Panc1 (cell line): ENCODE measurements around the gene ARHGEF3. TPM values are rescaled to one million over a fixed set of nuclear protein-coding genes. Genes with fewer than 3 reads are reported as not detected.

Experiments
- ATAC-seq: fragments of 200-7000 bp; cut with Tn5 transposase; 2 replicates; pipeline ENCODE4 v1.9.1; 2020; ENCODE audit warnings: mild to moderate bottlenecking, moderate library complexity
- BruUV-seq: library from RNA; stranded (reverse); fragments of 400-500 nt; replicated peaks from 2 replicates; lab custom pipeline; 2021; lab: Mats Ljungman, UMichigan
- CTCF ChIA-PET: fragments of 300-600 bp; sonication (Branson Sonifier 250); formaldehyde crosslinking; loops from one replicate; lab custom pipeline; 2022; ENCODE audit warnings: antibody characterized with exemption; lab: Charles Lee
- POLR2A ChIA-PET: fragments of 300-600 bp; sonication (Branson Sonifier 250); formaldehyde crosslinking; loops from one replicate; lab custom pipeline; 2022; ENCODE audit warnings: antibody characterized with exemption; lab: Charles Lee
- DNase-seq: peaks from one replicate; pipeline ENCODE4 v3.0.0-alpha.2; 2010; ENCODE audit warnings: low read depth, low spot score
- H3K27ac ChIP-seq: 2 replicates; pipeline ENCODE4 v1.5.1; 2011; ENCODE audit warnings: mild to moderate bottlenecking, low read length, inconsistent platforms
- H3K27me3 ChIP-seq: fragments of 200-500 bp; sonication (Bioruptor generic); 2 replicates; pipeline ENCODE4 v1.6.0; 2014; ENCODE audit warnings: low read length, inconsistent platforms; ENCODE audit not compliant: control insufficient read depth, insufficient read depth
- H3K36me3 ChIP-seq: fragments of 200-500 bp; sonication (Bioruptor generic); 2 replicates; pipeline ENCODE4 v1.5.1; 2014; ENCODE audit warnings: inconsistent platforms, mild to moderate bottlenecking, low read length, moderate library complexity; ENCODE audit not compliant: control insufficient read depth, insufficient read depth
- H3K4me1 ChIP-seq: 2 replicates; pipeline ENCODE4 v1.5.1; 2011; ENCODE audit warnings: inconsistent platforms, mild to moderate bottlenecking, low read length, moderate library complexity; ENCODE audit not compliant: control insufficient read depth, insufficient read depth
- H3K4me3 ChIP-seq, 2 experiments: 2 replicates each; pipeline ENCODE4 v1.5.1; 2011 to 2012; ENCODE audit warnings: low read depth in 2 of 2, low read length in 2 of 2, mild to moderate bottlenecking in 2 of 2, inconsistent platforms in 1 of 2, moderate library complexity in 1 of 2
- H3K9me3 ChIP-seq: fragments of 200-500 bp; sonication (Bioruptor generic); 2 replicates; pipeline ENCODE4 v1.5.1; 2014; ENCODE audit warnings: low read depth, mild to moderate bottlenecking, inconsistent platforms, low read length, moderate library complexity; ENCODE audit not compliant: control insufficient read depth, insufficient read depth
- POLR2AphosphoS5 ChIP-seq: IDR thresholded peaks from 2 replicates; pipeline ENCODE4 v1.6.1; 2012; ENCODE audit warnings: mild to moderate bottlenecking, low read depth, low read length, moderate library complexity
- SIN3A ChIP-seq: IDR thresholded peaks from 2 replicates; pipeline ENCODE4 v1.6.1; 2012; ENCODE audit warnings: low read depth, mild to moderate bottlenecking, low read length, moderate library complexity, borderline replicate concordance; ENCODE audit not compliant: insufficient read depth
- TCF7L2 ChIP-seq: IDR thresholded peaks from 2 replicates; pipeline ENCODE4 v1.6.1; 2011; ENCODE audit warnings: mild to moderate bottlenecking, low read depth, low read length, inconsistent platforms
- in situ Hi-C: cut with HindIII; loops from 2 replicates; pipeline ENCODE4 v1.10.0; 2016; ENCODE audit warnings: low sequenced_read_pairs, low pct_unique_long_range_greater_than_20kb
- intact Hi-C: fragments of 100-400 bp; cut with micrococcal nuclease; formaldehyde crosslinking; loops from one replicate; pipeline ENCODE4 v1.10.0; 2022; ENCODE audit not compliant: unreplicated experiment
- total RNA-seq: library from RNA; stranded (reverse); gene quantifications from one replicate; pipeline ENCODE4 v1.2.1, GENCODE V29; 2021; ENCODE audit not compliant: unreplicated experiment
- TF ChIP-seq, protein P1 (sequence below): fragments of 450-650 bp; IDR thresholded peaks from 2 replicates; pipeline ENCODE4 v1.5.1; 2017; ENCODE audit warnings: mild to moderate bottlenecking
- TF ChIP-seq, protein P2 (sequence below), 2 experiments: IDR thresholded peaks; 2 replicates each; pipeline ENCODE4 v1.6.1; 2011 to 2012; ENCODE audit warnings: low read depth in 2 of 2, control low read depth in 1 of 2, low read length in 1 of 2, mild to moderate bottlenecking in 1 of 2, moderate library complexity in 1 of 2; ENCODE audit not compliant: insufficient read depth in 1 of 2

Gene ARHGEF3
- total RNA-seq, 1 experiment from 2014 or later, result 19.8 TPM

DNA sequence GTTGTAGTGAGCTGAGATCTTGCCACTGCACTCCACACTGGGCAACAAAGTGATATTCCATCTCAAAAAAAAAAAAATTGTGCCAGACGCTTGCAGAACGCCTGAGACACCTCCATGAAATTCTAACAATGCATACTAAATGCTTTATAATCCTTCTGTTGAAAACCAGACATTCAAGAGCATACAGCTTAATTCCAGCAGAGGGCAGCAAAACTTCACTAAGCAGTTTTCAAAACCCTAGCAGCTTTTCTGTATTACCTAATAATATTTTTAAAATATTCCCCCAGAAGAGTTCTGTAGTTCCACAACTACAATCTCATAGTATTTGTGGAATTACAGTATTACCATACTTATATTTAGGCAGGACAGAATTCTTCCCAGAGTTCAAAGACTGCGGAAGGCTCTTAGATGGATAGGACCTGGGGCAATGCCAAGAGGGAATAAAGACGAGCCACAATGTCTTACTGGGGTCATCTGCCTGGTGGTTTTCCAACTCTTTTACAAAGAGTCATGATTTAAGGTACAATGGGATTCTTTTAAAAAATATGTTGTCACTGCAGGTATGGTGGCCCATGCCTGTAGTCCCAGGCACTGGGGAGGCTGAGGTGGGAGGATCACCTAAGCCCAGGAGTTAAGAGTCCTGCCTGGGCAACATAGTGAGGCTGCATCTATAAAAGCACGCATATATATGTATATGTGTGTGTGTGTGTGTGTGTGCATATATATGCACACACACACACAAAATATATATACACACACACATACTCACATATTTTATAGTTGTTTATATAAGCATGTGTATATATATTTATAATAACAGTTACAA lies 99.0 kb downstream of the ARHGEF3 start:
- Histone ChIP-seq H3K27ac (no peak overlapping the region), H3K9me3 (no peaks in the 10 kb centered on the region), H3K27me3 (no peaks in the 10 kb centered on the region), H3K4me3 (no peak overlapping the region), H3K36me3 (no peaks in the 10 kb centered on the region), H3K4me1 (no peaks in the 10 kb centered on the region)
- intact Hi-C loops, result loop anchor here (2.0 kb wide), 2 partner anchors 96 to 286 kb away; no protein-coding TSS in a partner anchor
- TF ChIP-seq TCF7L2, result no peak
- no peak for TF ChIP-seq POLR2AphosphoS5
- TF ChIP-seq, protein P1, sequence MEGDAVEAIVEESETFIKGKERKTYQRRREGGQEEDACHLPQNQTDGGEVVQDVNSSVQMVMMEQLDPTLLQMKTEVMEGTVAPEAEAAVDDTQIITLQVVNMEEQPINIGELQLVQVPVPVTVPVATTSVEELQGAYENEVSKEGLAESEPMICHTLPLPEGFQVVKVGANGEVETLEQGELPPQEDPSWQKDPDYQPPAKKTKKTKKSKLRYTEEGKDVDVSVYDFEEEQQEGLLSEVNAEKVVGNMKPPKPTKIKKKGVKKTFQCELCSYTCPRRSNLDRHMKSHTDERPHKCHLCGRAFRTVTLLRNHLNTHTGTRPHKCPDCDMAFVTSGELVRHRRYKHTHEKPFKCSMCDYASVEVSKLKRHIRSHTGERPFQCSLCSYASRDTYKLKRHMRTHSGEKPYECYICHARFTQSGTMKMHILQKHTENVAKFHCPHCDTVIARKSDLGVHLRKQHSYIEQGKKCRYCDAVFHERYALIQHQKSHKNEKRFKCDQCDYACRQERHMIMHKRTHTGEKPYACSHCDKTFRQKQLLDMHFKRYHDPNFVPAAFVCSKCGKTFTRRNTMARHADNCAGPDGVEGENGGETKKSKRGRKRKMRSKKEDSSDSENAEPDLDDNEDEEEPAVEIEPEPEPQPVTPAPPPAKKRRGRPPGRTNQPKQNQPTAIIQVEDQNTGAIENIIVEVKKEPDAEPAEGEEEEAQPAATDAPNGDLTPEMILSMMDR, result peak; percentile 75
- ChIA-PET POLR2A (interaction anchor here (0.7 kb wide), 2 partner anchors 97 to 110 kb away, joined by 4 read pairs; no protein-coding TSS in a partner anchor), CTCF (interaction anchor here (0.6 to 1.8 kb wide), 10 partner anchors 17 to 391 kb away, joined by 3 to 22 read pairs (median 3); partner anchors contain the start of gene ARHGEF3)
- ATAC-seq, result peak; percentile 84
- in situ Hi-C loops, result no loop called here
- DNase-seq, result no peak
- BruUV-seq, result no TSS peak

DNA sequence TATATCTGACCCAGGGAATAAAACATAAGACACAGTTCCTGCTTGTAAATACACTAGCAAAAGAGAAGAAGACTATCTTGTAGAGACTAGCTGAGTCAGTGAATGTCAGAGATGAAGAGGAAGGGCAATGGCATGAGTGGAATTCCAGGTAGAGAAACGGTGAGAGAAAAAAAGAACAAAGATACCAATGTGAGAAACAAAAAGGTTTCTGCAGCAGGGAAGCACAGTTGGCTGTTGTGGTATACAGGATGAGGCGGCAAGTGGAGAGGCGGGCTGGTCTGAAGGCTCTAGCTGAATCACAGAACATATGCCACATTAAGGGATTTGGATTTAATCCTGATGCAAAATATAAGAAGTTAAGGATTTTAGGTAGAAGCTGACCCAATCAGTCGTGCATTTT lies 101.6 kb downstream of the ARHGEF3 start:
- Histone ChIP-seq H3K4me1 (no peaks in the 10 kb centered on the region), H3K36me3 (no peaks in the 10 kb centered on the region), H3K9me3 (no peaks in the 10 kb centered on the region), H3K27me3 (no peaks in the 10 kb centered on the region), H3K27ac (no peak overlapping the region), H3K4me3 (no peak overlapping the region)
- ATAC-seq, result no peak
- ChIA-PET CTCF (no interaction called here), POLR2A (interaction anchor here (0.6 kb wide), 1 partner anchor 101 kb away, joined by 7 read pairs; the partner anchor contains the start of gene ARHGEF3)
- TF ChIP-seq, protein P2, sequence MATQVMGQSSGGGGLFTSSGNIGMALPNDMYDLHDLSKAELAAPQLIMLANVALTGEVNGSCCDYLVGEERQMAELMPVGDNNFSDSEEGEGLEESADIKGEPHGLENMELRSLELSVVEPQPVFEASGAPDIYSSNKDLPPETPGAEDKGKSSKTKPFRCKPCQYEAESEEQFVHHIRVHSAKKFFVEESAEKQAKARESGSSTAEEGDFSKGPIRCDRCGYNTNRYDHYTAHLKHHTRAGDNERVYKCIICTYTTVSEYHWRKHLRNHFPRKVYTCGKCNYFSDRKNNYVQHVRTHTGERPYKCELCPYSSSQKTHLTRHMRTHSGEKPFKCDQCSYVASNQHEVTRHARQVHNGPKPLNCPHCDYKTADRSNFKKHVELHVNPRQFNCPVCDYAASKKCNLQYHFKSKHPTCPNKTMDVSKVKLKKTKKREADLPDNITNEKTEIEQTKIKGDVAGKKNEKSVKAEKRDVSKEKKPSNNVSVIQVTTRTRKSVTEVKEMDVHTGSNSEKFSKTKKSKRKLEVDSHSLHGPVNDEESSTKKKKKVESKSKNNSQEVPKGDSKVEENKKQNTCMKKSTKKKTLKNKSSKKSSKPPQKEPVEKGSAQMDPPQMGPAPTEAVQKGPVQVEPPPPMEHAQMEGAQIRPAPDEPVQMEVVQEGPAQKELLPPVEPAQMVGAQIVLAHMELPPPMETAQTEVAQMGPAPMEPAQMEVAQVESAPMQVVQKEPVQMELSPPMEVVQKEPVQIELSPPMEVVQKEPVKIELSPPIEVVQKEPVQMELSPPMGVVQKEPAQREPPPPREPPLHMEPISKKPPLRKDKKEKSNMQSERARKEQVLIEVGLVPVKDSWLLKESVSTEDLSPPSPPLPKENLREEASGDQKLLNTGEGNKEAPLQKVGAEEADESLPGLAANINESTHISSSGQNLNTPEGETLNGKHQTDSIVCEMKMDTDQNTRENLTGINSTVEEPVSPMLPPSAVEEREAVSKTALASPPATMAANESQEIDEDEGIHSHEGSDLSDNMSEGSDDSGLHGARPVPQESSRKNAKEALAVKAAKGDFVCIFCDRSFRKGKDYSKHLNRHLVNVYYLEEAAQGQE (IDR thresholded peaks at IDR 0.05; ENCODE audit: insufficient read depth in 1 of 2, low read depth in 2 of 2, low read length in 1 of 2), result no peak
- TF ChIP-seq SIN3A, result no peak
- TF ChIP-seq, protein P1, result no peak
- TF ChIP-seq TCF7L2, result no peak
- no peak for TF ChIP-seq POLR2AphosphoS5
- in situ Hi-C loops, result no loop called here
- intact Hi-C loops, result no loop called here
- DNase-seq, result no peak
- BruUV-seq, result no TSS peak
